Stimulated activated CD4-positive, alpha-beta T cell treated with anti-CD3 and anti-CD28 coated beads, Interleukin-2, amount 100 ng/mL, for 4 hours (primary cell): ENCODE measurements around the gene SUSD4.
"Not testable (repeated sequence)": the region's sequence is repeated elsewhere in the genome, so short reads cannot be mapped to it uniquely, and the experiment has no call there.

Experiments
- DNase-seq: peaks from one replicate; pipeline ENCODE4 v3.0.0-alpha.2; 2020; ENCODE audit warnings: low read depth

Gene SUSD4, protein sequence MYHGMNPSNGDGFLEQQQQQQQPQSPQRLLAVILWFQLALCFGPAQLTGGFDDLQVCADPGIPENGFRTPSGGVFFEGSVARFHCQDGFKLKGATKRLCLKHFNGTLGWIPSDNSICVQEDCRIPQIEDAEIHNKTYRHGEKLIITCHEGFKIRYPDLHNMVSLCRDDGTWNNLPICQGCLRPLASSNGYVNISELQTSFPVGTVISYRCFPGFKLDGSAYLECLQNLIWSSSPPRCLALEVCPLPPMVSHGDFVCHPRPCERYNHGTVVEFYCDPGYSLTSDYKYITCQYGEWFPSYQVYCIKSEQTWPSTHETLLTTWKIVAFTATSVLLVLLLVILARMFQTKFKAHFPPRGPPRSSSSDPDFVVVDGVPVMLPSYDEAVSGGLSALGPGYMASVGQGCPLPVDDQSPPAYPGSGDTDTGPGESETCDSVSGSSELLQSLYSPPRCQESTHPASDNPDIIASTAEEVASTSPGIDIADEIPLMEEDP

DNA sequence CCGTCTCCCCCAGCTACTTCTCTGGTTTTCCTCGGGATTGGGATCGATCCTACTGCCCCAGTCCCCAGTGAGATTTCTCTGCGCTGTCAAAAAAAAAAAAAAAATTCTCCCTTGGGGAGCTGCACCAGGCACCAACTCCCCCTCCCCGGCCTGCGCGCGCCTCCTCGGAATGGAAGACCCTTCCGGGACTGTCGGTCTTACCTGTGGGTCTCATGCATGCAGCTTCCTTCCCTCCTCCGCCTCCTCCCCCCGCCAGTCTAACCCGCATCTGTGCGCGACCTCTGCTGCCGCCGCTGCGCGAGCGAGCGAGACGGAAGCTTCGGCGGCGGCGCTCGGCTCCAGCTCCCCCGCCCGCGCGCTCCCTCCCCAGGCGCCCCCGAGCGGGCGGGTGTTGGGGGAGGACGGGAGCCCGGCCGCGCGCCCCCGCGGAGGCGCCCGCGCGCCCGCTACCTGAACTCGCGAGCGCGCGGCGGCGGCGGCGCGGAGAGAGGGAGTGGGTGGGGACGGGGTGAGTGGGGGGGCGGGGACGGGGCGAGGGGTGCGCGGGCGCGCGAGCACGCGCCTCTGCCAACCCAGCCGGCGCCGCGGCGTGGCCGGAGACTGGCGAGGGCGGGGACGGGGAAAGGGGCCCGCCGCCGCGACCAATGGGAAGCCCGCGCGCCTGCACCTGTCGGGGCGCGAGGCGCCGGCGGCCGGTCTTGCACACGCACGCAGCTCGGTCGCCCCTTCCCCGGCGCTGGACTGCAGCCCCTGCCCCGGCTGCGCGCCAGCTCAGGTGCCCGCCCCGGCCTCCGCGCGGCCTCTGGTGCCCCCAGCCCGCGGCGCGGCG lies at the start of gene SUSD4:
SUSD4 (minus strand) TSS at position 321 of the 829 bp plus-strand sequence. CDS start 751 bp downstream, outside the sequence.
- DNase-seq, result peak; percentile 73

DNA sequence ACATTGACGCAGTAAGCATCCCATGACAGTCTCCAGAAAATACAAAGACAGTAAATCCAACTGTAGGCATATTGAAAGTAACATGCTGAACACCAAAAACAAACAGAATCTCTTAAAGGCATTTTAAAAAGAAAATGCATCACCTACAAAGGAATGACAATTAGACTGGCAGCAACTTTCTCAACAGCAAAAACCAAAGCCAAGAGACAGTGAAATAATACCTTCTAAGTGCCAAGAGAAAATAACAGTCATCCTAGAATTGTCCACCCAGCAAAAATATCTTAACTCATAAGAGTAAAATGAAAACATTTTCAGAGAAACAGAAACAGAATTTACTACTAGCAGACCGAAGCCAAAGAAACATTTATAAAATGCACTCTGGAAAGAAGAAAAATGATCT lies 49.2 kb upstream of the SUSD4 start:
- DNase-seq, result no peak

DNA sequence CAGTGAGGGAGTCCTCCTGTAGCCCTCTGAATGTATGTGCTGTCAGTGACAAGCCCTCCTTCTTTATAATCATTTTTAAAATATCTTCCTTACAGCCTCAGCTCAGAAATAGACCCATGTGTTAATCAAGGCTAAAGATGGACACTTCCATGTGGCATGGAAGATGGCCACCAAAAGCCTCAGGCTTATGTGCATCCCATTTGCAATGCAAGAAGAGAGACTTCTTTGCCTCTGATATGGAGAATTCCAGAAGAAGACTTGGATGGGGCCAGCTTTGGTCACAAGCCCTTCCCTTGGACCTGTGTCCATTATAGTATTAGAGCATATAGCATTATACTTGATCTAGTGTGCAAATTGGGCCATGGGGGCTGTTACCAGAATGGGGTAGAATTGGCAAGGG lies 47.7 kb upstream of the SUSD4 start:
- DNase-seq, result no peak

DNA sequence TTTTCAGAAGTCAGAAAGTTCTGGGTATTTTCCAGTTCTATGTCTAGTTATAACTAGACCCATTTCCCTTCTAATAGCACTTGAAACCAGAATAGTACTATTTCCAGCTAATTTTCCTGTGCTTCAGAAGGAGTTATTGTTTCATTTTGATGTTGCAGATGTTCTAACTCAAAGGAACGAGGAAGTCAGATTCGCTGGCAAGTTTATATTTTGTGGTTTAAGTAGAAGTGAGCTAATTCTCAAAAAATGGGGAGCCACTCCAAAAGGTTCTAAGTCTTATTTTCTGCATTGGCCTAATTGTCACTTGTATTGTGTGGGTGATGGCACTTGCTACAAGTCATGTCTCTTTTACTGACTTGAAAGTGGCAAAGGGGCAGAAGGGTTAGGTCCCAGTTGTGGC lies 47.3 kb upstream of the SUSD4 start:
- no peak for DNase-seq

DNA sequence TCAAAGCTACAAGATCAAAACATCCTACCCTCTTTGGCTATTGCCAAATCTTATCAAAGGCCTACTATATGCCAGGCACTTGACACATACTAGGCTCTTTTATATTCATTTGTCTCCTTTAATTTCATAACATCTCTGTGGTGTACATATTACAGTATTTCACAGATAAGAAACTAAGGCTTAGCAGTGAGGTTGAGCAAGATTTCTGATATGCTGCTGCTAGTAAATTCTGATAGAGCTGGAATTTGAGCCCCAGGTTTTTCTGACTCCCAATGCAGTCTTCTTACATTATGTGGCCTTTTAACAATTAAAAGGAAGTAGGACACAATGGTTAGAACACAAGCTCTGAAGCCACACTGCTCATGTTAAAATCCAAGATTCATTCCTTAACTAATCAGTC lies 46.1 kb upstream of the SUSD4 start:
- DNase-seq, result no peak

DNA sequence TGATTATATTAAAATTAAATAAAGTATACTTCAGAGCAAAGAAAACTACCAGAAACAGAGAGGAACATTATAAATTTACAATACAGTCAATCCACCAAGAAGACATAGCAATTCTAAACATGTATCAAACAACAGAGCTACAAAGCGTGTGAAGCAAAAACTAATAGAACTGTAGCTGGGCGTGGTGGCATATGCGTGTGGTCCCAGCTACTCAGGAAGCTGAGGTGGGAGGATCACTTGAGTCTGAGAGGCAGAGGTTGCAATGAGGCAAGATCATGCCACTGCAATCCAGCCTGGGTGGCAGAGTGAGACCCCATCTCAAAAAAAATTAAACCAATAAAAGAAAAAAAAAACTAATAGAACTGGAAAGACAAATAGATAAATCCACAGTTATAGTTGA lies 41.5 kb upstream of the SUSD4 start:
- no peak for DNase-seq

DNA sequence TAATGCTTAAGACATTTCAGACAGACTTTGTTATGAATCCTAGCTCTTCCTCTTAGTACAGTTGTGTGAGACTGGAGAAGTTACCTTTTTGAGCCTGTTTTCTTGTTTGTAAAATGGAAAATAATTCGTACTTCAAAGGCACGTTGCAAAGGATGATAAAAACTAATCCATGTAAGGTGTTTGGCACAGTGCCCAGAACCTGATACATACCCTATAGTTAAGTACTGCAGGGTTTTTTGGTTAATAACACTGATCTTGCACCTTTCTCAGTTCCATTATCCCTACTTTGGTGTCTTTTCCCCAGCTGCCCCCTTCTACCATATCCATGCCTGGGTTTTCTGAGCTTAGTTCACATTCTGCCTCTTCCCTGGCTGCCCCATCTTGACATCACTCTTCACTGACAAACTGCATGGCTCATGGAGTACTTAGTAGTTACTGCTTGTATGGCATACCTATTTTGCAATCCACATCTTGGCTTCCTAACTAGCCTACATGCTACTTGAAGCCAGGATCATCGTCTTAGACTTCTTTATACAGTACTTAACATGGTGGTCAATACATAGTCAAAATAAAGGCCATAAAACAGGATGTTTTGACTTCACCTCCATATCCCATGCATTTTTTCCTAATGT lies 39.3 kb upstream of the SUSD4 start:
- no peak for DNase-seq

DNA sequence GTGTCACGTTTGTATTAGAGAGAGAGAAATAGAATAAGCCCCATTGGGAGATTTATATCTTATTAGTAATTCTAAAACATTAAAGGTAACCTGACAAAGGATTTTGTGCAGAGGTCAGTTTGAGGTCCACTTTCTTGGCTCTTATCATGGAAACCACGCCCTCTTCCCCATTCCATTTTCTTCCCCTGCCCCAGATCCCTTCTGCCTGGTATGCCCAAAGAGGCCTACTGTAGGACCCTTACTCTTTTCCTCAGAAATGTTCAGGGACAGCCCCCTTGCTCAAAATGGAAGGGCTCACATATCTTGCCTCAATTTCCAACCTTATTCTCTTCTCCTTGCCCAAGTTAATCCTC lies 38.8 kb upstream of the SUSD4 start:
- no peak for DNase-seq

DNA sequence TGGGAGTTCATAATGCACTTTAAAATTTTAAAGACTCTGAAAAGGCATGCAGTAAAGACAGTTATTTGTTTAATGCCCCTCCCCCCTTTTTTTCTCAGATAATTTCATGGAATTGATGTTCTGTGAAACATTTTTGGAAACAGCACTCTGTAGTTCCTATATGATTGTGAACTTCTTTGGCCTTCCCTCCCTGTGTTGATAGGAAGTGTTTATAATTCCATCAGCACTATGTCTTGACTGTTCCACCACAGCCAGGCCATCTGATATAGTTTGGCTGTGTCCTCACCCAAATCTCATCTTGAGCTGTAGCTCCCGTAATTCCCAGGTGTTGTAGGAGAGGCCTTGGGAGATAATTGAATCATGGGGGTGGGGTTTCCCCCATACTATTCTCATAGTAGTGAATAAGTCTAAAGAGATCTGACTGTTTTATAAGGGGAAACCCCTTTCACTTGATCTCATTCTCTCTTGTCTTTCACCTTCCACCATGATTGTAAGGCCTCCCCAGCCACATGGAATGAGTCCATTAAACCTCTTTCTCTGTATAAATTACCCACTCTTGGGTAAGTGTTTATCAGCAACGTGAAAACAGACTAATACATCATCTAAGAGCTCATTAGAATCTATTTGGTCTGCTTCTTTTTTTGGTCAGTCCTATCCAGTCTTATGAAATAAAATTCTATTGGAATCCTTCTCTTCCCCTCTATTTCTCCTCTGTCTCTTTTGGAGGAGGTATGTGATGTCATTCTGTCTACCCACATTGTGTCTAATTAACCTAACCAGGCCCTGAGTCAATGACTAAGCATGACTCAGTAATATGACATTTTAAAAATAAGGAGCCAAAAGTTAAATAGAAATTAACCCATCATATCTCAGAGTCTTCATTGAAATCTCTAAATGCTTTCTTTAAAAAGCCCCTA lies 38.2 kb upstream of the SUSD4 start:
- DNase-seq, result no peak

DNA sequence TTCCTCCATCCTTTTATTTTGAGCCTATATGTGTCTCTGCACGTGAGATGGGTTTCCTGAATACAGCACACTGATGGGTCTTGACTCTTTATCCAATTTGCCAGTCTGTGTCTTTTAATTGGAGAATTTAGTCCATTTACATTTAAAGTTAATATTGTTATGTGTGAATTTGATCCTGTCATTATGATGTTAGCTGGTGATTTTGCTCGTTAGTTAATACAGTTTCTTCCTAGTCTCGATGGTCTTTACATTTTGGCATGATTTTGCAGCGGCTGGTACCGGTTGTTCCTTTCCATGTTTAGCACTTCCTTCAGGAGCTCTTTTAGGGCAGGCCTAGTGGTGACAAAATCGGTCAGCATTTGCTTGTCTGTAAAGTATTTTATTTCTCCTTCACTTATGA lies 35.4 kb upstream of the SUSD4 start:
- DNase-seq, result not testable (repeated sequence)

DNA sequence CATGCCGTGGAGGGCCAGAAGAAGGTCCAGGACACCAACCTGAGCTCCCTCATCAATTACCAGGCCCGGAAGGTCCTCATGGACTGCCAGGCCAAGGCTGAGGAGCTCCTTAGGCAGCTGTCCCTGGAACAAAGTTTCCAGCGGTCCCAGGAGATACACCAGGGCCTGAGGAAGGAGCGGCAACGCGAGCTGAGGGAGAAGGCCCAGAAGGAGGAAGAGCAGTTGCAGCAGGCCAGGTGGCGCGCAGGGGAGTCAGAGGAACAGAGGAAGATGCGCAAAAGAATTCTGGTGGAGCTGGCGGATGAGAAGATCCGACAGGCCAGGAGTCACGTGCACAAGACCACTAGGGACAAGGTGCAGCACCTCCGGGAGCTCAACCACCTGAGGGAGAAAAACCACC lies 30.7 kb upstream of the SUSD4 start:
- DNase-seq, result no peak

DNA sequence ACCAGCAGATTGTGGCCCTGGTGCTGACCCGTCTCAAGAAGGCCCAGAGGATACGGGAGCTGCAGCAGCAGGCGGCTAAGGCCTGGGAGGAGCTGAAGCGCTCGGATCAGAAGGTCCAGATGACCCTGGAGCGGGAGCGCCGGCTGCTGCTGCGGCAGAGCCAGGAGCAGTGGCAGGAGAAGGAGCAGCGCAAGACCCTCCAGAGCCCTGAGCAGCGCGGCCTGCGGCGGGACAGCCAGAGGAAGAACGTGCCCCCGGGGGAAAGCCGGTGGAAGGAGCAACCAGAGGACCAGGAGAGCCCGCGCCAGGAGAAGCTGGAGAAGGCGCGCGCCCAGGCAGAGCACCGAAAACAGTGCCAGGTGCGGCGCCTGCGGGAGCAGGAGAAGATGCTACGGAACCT lies 30.3 kb upstream of the SUSD4 start:
- no peak for DNase-seq

DNA sequence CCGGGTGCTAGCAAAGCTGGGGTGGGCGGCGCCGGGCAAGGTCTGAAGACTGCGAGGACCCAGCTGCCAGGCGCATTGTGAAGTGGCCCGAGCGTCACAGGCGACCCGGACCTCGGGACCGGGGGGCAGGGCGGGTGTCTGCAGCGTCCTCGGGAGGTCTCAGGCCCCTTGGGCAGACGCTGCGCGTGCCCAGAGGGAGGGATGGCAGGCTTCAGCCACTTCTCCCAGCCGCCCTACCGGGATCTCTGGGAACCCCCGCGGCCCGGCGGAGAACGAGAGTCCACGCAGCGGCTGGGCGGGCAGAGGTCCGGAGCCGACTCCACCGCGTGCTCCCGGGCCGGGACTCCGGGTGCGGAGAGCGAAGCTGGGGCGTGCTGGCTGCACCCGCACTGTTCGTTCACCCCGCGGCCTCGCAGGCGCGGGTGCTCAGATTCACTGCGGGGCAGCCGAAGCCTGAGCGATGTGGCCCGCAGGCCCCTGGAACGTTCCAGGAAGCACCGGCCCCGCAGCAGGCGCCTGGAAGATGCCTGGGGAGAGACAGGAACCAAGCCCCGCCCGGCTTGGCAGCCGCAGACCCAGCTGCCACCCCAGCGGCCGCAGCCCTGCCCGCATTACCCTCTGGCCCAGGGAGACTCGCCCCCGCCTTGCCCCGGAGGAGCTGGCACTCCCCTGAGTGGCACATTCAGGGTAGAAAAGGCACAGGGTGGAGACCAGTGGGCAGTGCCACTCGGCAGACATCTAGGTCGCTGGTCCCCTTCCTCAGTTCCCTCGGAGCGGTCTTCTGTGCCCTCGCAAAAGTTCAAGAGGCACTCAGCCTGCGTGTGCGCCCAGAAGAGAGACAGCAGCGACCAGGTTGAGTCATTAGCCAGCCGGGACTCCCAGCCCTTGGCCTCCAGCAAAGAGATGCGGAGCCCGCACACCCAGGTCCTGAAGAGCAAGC lies 29.6 kb upstream of the SUSD4 start, which contains the start of gene CCDC185:
CCDC185 (plus strand) TSS at position 141 of the 940 bp plus-strand sequence; CDS start at position 202, 61 bp downstream.
- DNase-seq, result no peak

DNA sequence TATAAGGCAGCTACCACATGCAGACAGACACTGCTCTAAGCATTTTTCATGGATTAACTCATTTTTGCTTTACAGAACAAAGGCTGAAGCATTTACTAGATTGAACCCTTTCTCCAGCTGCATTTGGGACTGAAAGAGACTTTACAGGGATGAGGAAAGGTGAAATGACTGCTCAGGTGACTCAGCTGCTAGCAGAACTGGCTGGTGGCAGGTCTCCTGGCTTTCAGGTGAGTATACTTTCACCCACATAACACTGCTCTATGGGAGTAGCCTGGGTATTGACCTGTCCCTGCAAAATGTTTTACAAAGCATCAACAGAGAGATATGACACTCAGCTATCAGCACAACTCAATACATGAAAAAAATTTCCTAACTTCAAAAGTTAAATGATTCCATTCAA lies 26.6 kb upstream of the SUSD4 start:
- DNase-seq, result no peak

DNA sequence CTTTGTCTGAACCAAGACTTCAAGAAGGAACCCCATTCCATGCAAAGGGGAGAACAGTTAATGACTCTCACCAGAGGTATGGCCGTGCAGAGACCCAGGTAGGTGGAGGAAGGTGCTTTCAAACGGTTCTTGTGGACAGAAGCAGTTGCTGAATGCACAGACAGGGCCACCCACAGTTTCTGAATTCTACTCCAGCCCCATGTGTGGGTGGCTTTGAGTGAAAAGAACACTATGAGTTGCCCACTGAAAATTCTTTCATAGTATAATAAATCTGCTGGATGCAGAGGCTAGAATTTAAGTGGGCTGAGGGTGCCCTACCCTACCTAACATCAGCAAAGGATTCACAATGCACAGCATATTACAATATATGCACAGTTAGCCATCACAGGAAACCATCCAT lies 22.0 kb upstream of the SUSD4 start:
- DNase-seq, result no peak

DNA sequence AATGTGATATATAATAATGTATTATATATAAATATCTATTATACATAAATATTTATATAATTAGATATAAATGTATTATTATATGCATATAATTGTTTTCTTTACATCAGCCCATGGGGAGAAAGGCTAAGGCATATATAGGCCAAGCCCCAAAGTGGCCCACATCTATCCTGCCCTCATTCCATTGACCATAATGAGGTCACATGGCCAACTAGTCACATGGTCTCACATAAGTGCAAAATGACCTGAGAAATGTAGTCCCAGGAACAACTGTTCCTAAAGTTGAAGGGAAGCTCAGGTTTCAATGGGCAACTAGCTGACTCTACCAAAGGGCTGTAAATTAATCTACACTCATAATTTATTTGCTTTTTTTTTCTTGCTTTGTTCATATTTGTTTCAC lies 14.8 kb upstream of the SUSD4 start:
- DNase-seq, result no peak

DNA sequence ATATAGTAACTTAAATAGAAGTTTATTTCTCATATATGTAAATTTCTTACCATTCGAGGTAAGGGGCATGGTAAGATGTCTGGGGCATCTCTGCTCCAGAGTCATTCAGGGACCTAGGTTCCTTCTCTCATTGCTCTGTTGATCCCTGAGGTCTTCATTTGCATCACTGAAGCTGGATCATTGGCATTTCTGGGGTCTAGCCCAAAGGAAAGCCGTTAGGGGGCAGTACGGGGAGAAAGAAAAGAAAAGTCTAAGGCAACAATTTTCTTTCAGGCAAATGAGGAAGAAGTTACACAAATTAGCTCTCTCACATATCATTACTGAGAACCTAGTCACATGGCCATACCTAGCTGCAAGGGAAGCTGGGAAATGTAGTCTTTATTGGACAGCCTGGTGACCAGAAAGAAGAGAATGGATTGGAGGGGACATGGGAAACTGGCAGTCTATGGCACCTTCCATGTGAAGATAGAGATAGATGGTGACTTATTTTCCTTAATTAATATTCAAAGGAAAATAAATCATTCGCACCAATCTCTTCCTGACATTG lies 10.2 kb upstream of the SUSD4 start:
- DNase-seq, result no peak

DNA sequence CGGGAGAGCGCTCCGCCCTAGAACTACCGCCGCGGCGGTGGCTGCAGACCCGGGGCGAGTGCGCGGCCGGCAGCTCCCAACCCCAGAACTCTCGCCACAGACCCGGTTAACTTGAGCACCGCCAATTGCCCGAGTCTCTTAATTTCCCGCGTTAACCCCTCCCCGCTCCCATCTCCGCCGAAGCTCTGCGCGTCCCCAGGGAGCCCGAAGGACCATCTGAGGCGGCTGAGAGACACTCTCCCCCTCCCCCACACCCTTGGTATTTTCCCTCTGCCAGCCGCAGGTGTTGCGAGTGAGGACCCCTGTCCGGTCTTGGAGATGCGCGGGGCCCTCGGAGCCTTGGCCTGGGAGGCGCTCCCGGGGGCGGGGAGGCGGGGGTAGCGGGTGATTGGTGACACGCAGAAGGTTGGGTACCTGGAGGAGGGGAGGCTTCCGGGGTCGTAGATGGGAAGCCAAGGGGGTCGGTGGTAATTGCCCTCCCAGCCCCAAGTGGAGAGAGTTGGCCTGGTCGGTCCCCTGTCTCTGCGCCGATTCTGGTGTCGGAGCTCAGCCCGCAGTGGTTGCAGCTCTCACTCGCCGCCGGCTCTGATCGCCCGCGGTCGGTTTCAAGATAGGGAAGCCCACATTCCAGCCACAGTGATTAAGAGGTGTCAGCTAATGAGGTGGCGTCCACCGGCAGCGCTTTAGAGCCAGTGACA lies 858 bp upstream of the SUSD4 start:
- DNase-seq, result peak; percentile 3

DNA sequence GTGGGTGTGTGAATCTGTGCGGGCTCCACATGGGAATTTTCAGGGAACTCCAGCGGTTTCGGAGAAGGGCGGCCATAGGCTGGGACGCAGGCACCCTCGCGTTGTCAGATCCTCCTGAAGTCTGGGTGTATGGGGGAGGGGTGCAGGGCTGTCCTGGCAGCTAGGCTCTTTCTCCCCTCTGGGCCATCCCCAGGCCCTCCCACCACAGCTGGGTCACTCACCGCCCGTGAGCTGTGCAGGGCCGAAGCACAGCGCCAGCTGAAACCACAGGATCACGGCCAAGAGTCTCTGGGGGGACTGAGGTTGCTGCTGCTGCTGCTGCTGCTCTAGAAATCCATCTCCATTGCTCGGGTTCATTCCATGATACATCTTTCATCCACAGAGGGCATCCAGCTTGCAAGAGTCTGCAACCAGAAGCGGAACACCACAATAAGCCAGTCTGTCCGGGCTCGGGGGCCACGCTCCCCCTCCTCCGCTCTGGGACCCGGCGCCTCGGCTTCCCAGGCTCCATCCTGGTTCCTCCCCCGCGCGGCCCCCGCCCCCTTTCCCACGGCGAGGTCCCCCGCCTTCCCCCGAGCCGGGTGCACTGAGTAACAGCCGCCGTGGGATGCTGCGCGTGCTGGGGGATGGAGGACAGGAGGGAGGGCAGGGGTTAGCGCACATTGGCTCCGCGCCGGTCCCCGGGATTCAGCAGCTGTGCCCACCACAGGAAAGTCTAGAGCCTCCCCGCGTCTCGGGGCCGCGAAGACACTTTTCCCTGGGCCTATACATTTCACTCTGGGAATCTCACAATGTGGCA lies 720 bp downstream of the SUSD4 start:
- peak; percentile 13 for DNase-seq
